Left lung (tissue), 10 donors: ENCODE measurements around the gene IPO8. TPM values are rescaled to one million over a fixed set of nuclear protein-coding genes. Genes with fewer than 3 reads are reported as not detected.

Experiments used
- ATAC-seq: fragments of 200-7000 bp; cut with Tn5 transposase; one replicate; pipeline ENCODE4 v1.9.1; 2020; ENCODE audit warnings: moderate library complexity
- DNase-seq, 4 donors: peaks; one replicate each; pipeline ENCODE4 v3.0.0-alpha.2; 2013 to 2020
- H3K27ac ChIP-seq, 2 donors: fragments of 200-600 bp; sonication (generic) in 1 of 2; one replicate each; pipeline versions ENCODE4 v1.5.0 to v1.8.0; 2020 to 2021
- H3K27me3 ChIP-seq, 2 donors: fragments of 200-600 bp; sonication (generic) in 1 of 2; one replicate each; pipeline versions ENCODE4 v1.5.0 to v1.8.0; 2020 to 2021
- H3K36me3 ChIP-seq, 2 donors: fragments of 200-600 bp; sonication (generic) in 1 of 2; one replicate each; pipeline versions ENCODE4 v1.5.0 to v1.8.0; 2020 to 2021
- H3K4me1 ChIP-seq, 2 donors: fragments of 200-600 bp; one replicate each; pipeline ENCODE4 v1.8.0; 2021
- H3K4me3 ChIP-seq, 2 donors: fragments of 200-600 bp; sonication (generic) in 1 of 2; one replicate each; pipeline versions ENCODE4 v1.5.0 to v1.8.0; 2020 to 2021; ENCODE audit warnings: mild to moderate bottlenecking in 1 of 2
- H3K9me3 ChIP-seq, 2 donors: fragments of 200-600 bp; sonication (generic) in 1 of 2; one replicate each; pipeline versions ENCODE4 v1.5.0 to v1.8.0; 2020 to 2021
- intact Hi-C, 2 donors: fragments of 100-400 bp; cut with DNase I; formaldehyde crosslinking; loops; one replicate each; pipeline versions ENCODE4 v1.11.2 to v1.14.2; 2022
- polyA plus RNA-seq, 6 donors: library from polyadenylated mRNA; unstranded; fragments of 120-200 nt; gene quantifications; one replicate each; pipeline ENCODE4 v1.2.1, GENCODE V29; 2013; ENCODE audit not compliant: insufficient read length in 6 of 6
- total RNA-seq, 2 donors: library from RNA; stranded (reverse); fragmentation: NEBNext Ultra II Directional; extraction: Animal tissue kit (Norgen Biotek cat#: 25700); gene quantifications; one replicate each; pipeline ENCODE4 v1.2.1, GENCODE V29; 2021
- TF ChIP-seq, protein P1 (sequence below), 2 donors: fragments of 200-600 bp; sonication (generic) in 1 of 2; IDR thresholded peaks; one replicate each; pipeline versions ENCODE4 v1.5.0 to v1.8.0; 2021; ENCODE audit warnings: antibody characterized with exemption in 2 of 2
- donor health status: DM: no; HTN: yes; CAD: no.
- donor health status: DM: no; HTN: no; CAD: no.

IPO8 gene
- total and polyA plus RNA-seq, 8 donors: 45.6 to 53.6 (median 49.8) TPM

DNA sequence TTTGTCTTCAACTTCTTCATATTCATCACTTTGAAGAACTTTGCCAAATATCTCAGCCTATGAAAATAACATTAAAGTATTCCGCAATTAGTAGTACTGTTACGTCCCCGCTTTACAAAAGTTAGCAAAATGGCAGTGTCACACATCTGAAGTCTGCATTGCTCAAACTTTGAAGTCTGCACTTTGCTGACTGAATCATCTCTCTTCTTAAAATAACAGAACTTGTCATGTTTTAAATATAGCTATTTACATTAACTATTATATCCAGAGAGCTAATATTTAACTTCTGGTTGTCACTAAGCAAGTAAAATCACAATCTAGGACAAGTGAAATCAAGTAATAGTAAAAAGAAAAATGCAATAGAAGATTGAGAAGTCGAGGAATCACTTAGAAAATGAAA lies 34.5 kb downstream of the IPO8 start:
- Histone ChIP-seq H3K4me3 (no peak overlapping the region), H3K4me1 (no peaks in the 10 kb centered on the region), H3K27me3 (no peaks in the 10 kb centered on the region), H3K9me3 (no peaks in the 10 kb centered on the region), H3K36me3 (peaks cover 0 to 81% of the 10 kb centered on the region in 2 donors), H3K27ac (no peak overlapping the region)
- intact Hi-C loops: no loop called here
- TF ChIP-seq, protein P1, sequence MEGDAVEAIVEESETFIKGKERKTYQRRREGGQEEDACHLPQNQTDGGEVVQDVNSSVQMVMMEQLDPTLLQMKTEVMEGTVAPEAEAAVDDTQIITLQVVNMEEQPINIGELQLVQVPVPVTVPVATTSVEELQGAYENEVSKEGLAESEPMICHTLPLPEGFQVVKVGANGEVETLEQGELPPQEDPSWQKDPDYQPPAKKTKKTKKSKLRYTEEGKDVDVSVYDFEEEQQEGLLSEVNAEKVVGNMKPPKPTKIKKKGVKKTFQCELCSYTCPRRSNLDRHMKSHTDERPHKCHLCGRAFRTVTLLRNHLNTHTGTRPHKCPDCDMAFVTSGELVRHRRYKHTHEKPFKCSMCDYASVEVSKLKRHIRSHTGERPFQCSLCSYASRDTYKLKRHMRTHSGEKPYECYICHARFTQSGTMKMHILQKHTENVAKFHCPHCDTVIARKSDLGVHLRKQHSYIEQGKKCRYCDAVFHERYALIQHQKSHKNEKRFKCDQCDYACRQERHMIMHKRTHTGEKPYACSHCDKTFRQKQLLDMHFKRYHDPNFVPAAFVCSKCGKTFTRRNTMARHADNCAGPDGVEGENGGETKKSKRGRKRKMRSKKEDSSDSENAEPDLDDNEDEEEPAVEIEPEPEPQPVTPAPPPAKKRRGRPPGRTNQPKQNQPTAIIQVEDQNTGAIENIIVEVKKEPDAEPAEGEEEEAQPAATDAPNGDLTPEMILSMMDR (IDR thresholded peaks at IDR 0.05): no peak
- DNase-seq (no peak), ATAC-seq (no peak)

DNA sequence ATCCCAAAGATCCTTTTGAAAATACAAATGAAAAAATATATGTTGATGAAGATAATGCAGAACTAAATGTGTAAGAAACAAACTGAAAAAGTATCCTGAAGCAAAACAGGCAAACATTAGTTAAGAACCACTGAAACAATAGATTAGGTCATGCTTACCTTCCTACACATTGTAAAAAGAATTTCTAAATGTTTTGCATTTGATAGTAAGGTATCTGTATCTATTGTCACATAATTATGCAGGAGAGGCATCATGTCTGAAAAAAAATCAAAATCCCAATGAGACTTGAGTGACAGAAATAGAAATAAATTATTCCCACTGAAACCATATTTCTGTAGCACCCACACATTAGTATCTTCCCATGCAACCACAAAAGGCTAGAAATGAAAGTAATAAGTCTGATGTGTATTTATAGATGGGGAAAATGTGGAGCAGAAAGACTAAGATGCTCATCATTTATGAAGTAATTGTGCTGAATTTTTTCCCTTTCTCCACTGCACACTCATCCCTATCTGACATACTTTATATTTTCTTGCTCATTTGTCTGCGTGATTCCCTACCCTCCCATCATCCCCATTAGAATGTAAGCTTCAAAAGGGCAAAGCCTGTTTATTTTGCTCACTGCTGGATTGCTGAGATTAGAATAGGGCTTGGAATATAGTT lies 43.5 kb downstream of the IPO8 start:
- TF ChIP-seq, protein P1 (IDR thresholded peaks at IDR 0.05): no peak

DNA sequence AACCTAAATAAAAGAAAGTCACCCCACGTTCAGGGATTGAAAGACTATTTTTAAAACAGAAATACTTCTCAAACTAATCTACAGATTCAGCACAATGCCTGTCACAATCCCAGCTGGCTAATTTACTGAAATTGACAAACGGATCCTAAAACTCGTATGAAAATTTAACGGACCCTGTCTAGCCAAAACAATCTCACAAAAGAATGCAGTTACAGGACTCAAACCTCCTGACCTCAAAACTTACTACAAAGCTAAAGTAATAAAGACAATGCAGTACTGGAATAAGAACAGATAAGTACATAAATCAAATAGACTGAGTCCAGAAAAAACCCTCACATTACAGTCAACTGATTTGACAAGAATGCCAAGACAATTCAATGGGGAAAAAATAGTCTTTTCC lies 48.8 kb downstream of the IPO8 start:
- intact Hi-C loops: no loop called here
- no peak overlapping the region for H3K4me3 ChIP-seq
- H3K27me3 ChIP-seq: no peaks in the 10 kb centered on the region
- no peaks in the 10 kb centered on the region for H3K4me1 ChIP-seq
- H3K36me3 ChIP-seq: peaks cover 0 to 50% of the 10 kb centered on the region in 2 donors
- ATAC-seq (no peak), DNase-seq (no peak)
- no peaks in the 10 kb centered on the region for H3K9me3 ChIP-seq
- TF ChIP-seq, protein P1 (IDR thresholded peaks at IDR 0.05): no peak
- no peak overlapping the region for H3K27ac ChIP-seq

More for the DNA sequence above, 43.5 kb downstream of the IPO8 start:
- DNase-seq (no peak), ATAC-seq (no peak)
- Histone ChIP-seq H3K4me1 (no peaks in the 10 kb centered on the region), H3K9me3 (no peaks in the 10 kb centered on the region), H3K27me3 (no peaks in the 10 kb centered on the region), H3K4me3 (no peak overlapping the region), H3K27ac (no peak overlapping the region), H3K36me3 (peaks cover 0 to 56% of the 10 kb centered on the region in 2 donors)
- intact Hi-C loops: no loop called here

DNA sequence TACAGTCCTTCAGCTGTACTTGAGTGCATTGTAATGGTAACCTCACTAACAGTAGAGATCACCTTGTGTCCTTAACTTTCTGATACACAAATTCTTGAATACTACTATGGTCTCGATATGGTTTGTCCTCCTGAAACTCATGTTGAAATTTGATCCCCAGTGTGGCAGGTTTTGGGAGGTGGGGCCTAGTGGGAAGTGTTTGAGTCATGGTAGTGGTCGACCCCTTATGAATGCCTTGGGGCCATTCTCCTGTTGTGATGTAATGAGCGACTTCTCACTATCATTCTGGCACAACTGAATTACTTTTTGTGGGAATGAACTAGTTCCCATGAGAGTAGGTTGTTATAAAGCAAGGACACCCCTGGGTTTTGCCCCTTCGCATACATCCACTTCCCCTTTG lies 52.3 kb downstream of the IPO8 start:
- H3K4me1 ChIP-seq: no peaks in the 10 kb centered on the region
- peaks cover 0 to 46% of the 10 kb centered on the region in 2 donors for H3K36me3 ChIP-seq
- no peaks in the 10 kb centered on the region for H3K9me3 ChIP-seq
- DNase-seq (no peak), ATAC-seq (no peak)
- no peak overlapping the region for H3K4me3 ChIP-seq
- intact Hi-C loops: no loop called here
- no peak overlapping the region for H3K27ac ChIP-seq
- no peaks in the 10 kb centered on the region for H3K27me3 ChIP-seq
- TF ChIP-seq, protein P1 (IDR thresholded peaks at IDR 0.05): no peak

DNA sequence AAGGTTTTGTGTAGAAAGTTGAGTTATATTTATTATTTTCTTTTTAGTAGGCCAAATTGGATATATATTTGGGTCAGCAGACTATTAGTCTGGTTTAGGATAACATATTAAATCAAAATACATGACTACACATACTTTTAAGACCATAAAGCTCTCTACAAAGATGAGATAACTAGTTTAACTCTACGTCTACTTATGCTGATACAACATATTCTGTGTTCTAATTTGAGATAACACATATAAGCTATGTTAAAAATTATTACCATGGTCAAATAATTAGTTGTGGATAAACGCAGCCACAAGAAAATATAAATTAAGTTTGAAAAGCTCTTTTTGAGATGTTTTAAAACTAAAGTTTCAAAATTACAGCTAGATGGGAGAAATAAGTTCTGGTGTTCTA lies 55.3 kb downstream of the IPO8 start:
- intact Hi-C loops: no loop called here
- TF ChIP-seq, protein P1 (IDR thresholded peaks at IDR 0.05): no peak

More for the DNA sequence above, 55.3 kb downstream of the IPO8 start:
- no peak overlapping the region for H3K4me3 ChIP-seq
- DNase-seq (no peak), ATAC-seq (no peak)
- H3K4me1 ChIP-seq: no peaks in the 10 kb centered on the region
- H3K27me3 ChIP-seq: no peaks in the 10 kb centered on the region
- no peak overlapping the region for H3K27ac ChIP-seq
- no peaks in the 10 kb centered on the region for H3K9me3 ChIP-seq
- H3K36me3 ChIP-seq: peaks cover 0 to 66% of the 10 kb centered on the region in 2 donors
